MCF 10A (cell line): ENCODE data around the gene SMG1. TPM values are rescaled to one million over a fixed set of nuclear protein-coding genes. Genes with fewer than 3 reads are reported as not detected.

Source experiments
- BruUV-seq: library from RNA; stranded (reverse); fragments of 400-500 nt; replicated peaks from 2 replicates; lab custom pipeline; 2021; lab: Mats Ljungman, UMichigan
- CTCF ChIA-PET: fragments of 300-600 bp; sonication (Branson Sonifier 250); formaldehyde crosslinking; extraction: SDS; loops from one replicate; lab custom pipeline; 2021; ENCODE audit warnings: antibody characterized with exemption, inconsistent platforms; lab: Yijun Ruan, JAX
- POLR2A ChIA-PET: fragments of 300-600, 350-650 bp; sonication (Branson Sonifier 250); formaldehyde crosslinking; extraction: SDS; loops from one replicate; lab custom pipeline; 2020; ENCODE audit warnings: antibody characterized with exemption, inconsistent platforms; lab: Yijun Ruan, JAX
- DNase-seq: peaks from one replicate; pipeline ENCODE4 v3.0.0-alpha.2; 2018; ENCODE audit not compliant: unreplicated experiment
- H3K27ac Mint-ChIP-seq: one replicate; pipeline ENCODE4 v1.8.0; 2022; ENCODE audit warnings: mild to moderate bottlenecking, low read depth, mixed read lengths; ENCODE audit not compliant: unreplicated experiment
- H3K27me3 Mint-ChIP-seq: one replicate; pipeline ENCODE4 v1.8.0; 2022; ENCODE audit warnings: mixed read lengths; ENCODE audit not compliant: insufficient read depth, unreplicated experiment
- H3K36me3 Mint-ChIP-seq: one replicate; pipeline ENCODE4 v1.8.0; 2022; ENCODE audit warnings: mild to moderate bottlenecking, moderate library complexity, mixed read lengths; ENCODE audit not compliant: insufficient read depth, unreplicated experiment
- H3K4me1 Mint-ChIP-seq: one replicate; pipeline ENCODE4 v1.8.0; 2022; ENCODE audit warnings: mixed read lengths; ENCODE audit not compliant: insufficient read depth, unreplicated experiment
- H3K4me3 Mint-ChIP-seq: one replicate; pipeline ENCODE4 v1.8.0; 2022; ENCODE audit warnings: mild to moderate bottlenecking, moderate library complexity, mixed read lengths; ENCODE audit not compliant: unreplicated experiment
- H3K9me3 Mint-ChIP-seq: one replicate; pipeline ENCODE4 v1.8.0; 2022; ENCODE audit warnings: mixed read lengths; ENCODE audit not compliant: unreplicated experiment
- CTCF ChIP-seq: fragments of 200-600 bp; IDR thresholded peaks from one replicate; pipeline ENCODE4 v1.8.0; 2022; ENCODE audit warnings: antibody characterized with exemption, mild to moderate bottlenecking; ENCODE audit not compliant: unreplicated experiment
- intact Hi-C: fragments of 100-400 bp; cut with micrococcal nuclease; formaldehyde crosslinking; loops from 2 replicates; pipeline ENCODE4 v1.14.1; 2022
- total RNA-seq: library from RNA; stranded (reverse); gene quantifications from 2 replicates; pipeline ENCODE4 v1.2.3, GENCODE V29; 2022

SMG1 gene
- total RNA-seq, 1 experiment from 2014 or later, result 110 TPM

GRCh38 chr16:18789850-18790706 lies 136.1 kb downstream of the SMG1 start, which contains the start of gene RPS15A:
Gene RPS15A, minus strand, starts transcription at chr16:18790334. Its CDS starts 1,221 bp downstream, at chr16:18789113.
- no peak for TF ChIP-seq CTCF
- peak; percentile 98 for DNase-seq
- Mint-ChIP-seq H3K4me1 (peaks cover 28% of the 10 kb centered on the region), H3K4me3 (peak within 1 kb of the TSS; percentile 95), H3K27me3 (no peaks in the 10 kb centered on the region), H3K36me3 (peaks cover 94% of the 10 kb centered on the region), H3K9me3 (no peaks in the 10 kb centered on the region), H3K27ac (peak within 1 kb of the TSS; percentile 87)
- ChIA-PET CTCF (interaction anchor here (1.0 to 4.4 kb wide), 3 partner anchors 12 to 180 kb away, joined by 3 to 34 read pairs (median 6); partner anchors contain the start of gene ARL6IP1), POLR2A (interaction anchor here (0.6 to 9.5 kb wide), 8 partner anchors 13 to 740 kb away, joined by 3 to 238 read pairs (median 5); partner anchors contain the start of genes ARL6IP1, GDE1 and SMG1)
- intact Hi-C loops, result no loop called here
- BruUV-seq, result no TSS peak

GRCh38 chr16:18789515-18789849 lies 136.7 kb downstream of the SMG1 start:
- TF ChIP-seq CTCF, result no peak
- Mint-ChIP-seq H3K4me1 (peaks cover 34% of the 10 kb centered on the region), H3K9me3 (no peaks in the 10 kb centered on the region), H3K27ac (peak overlapping the region; percentile 87), H3K4me3 (peak overlapping the region; percentile 95), H3K27me3 (no peaks in the 10 kb centered on the region), H3K36me3 (peaks cover 94% of the 10 kb centered on the region)
- intact Hi-C loops, result no loop called here
- ChIA-PET CTCF (interaction anchor here (1.0 to 4.4 kb wide), 3 partner anchors 12 to 180 kb away, joined by 3 to 34 read pairs (median 6); partner anchors contain the start of gene ARL6IP1), POLR2A (interaction anchor here (0.8 to 9.5 kb wide), 6 partner anchors 13 to 348 kb away, joined by 3 to 238 read pairs (median 5); partner anchors contain the start of genes ARL6IP1, COQ7 and SMG1)
- BruUV-seq, result TSS peak; percentile 48
- no peak for DNase-seq

GRCh38 chr16:18788828-18789514 lies 137.2 kb downstream of the SMG1 start:
- H3K4me3 Mint-ChIP-seq, result peak overlapping the region; percentile 95
- TF ChIP-seq CTCF, result no peak
- DNase-seq, result peak; percentile 34
- CTCF ChIA-PET, result interaction anchor here (0.5 to 5.3 kb wide), 6 partner anchors 13 to 1137 kb away, joined by 3 to 34 read pairs (median 5); partner anchors contain the start of gene ARL6IP1
- intact Hi-C loops, result no loop called here
- peaks cover 34% of the 10 kb centered on the region for H3K4me1 Mint-ChIP-seq
- H3K9me3 Mint-ChIP-seq, result no peaks in the 10 kb centered on the region
- POLR2A ChIA-PET, result interaction anchor here (0.6 to 9.5 kb wide), 8 partner anchors 14 to 937 kb away, joined by 3 to 238 read pairs (median 4); partner anchors contain the start of genes ARL6IP1, COQ7 and SMG1
- no TSS peak for BruUV-seq
- peak overlapping the region; percentile 87 for H3K27ac Mint-ChIP-seq
- H3K27me3 Mint-ChIP-seq, result no peaks in the 10 kb centered on the region
- H3K36me3 Mint-ChIP-seq, result peaks cover 97% of the 10 kb centered on the region
